NCI-H1694 (cell line): Measurements from ENCODE around the gene RABGAP1.
"Not testable (repeated sequence)": the region's sequence is repeated elsewhere in the genome, so short reads cannot be mapped to it uniquely, and the experiment has no call there.

ENCODE experiments used
- DNase-seq: peaks from one replicate; lab custom pipeline; 2025; lab: John Stamatoyannopoulos, UW

RABGAP1 gene

GRCh38 chr9:122940749-122941581 lies at the start of gene RABGAP1:
TSS of gene RABGAP1 (plus strand) at chr9:122941020. CDS start at chr9:122957060, 16,040 bp downstream.
- DNase-seq, result peak; percentile 95

DNA sequence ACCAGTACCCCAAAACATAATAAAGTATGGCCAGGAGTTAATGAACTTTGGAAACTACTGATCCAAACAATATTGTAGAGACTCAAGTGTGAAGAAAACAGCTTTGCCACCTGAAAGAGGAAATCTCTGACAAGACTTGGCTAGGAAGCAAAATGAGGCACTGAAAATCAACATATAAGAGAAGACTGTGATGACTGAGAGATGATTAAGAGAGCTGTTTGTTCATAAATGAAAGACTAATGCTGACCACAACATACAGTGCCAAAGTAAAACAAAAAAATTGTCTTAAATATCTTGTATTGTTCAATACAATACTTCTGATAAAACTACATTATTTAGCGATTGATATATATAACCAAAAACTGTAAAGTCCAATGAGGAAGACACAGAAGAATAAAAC lies 42.9 kb upstream of the RABGAP1 start:
- DNase-seq, result no peak

GRCh38 chr9:122900791-122901190 lies 40.0 kb upstream of the RABGAP1 start:
- no peak for DNase-seq

DNA sequence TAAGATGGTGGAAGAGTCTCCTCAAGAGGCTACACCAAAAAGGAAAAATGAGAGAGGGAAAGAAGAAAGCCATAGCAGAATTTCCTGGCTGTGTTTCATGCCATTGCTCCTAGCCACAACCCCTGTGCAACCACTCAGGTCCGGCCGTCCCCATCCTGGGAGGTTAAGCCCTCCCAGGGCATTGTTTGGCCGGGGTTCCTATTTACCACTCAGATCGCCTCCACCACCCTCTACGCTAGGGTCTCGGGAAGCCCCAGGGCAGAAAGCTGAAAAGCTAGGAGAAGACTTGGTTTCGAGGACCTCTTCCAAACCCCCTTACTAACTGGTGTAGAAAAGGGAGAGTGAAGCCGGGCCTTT lies 36.4 kb upstream of the RABGAP1 start:
- no peak for DNase-seq

DNA sequence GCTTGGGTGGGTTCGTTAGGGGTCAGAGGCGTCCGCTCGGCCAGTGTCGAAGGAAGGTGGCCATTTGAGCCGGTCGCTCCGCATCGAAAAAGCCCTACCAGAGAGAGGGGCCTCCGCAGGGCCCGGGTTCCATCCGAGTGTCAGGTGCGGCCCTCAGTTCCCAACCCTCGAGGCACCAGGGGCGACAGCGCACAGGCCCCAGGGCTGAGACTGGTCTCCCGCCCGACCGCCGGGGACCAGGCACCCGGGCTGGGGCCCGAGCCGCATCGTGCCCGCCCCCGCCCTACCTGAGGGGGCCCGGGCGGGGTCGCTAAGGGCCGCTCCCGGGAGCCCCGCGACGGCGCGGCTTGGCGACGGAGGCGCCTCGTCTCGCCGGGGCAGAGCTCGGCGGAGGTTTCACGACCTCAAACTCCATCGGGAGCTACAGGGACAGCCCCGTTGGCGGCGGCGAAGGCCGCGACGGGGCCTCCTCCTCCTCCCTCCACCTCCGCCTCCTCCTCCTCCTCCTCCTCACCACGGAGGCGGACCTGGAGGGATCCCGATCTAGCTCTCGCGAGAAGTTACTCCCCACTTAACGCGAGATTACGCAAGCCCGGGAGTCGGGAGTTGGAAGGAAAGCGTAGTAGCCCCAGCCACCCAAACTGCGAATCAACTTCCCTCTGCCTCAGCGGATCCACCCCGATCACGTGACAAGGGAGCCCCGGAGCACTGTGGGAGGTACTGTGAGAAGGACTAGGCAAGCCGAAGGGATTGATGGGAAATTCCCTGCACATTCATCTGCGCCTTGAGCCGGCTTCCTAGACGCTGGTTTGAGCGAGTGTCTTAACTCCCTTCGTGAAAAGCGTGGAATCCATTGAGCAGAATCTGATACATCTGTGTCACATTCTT lies 35.8 kb upstream of the RABGAP1 start, which contains the start of gene RC3H2:
Gene RC3H2, minus strand, starts transcription at position 537 of the 888 bp plus-strand sequence. CDS start 7,850 bp downstream, outside the sequence.
- DNase-seq, result peak; percentile 97

GRCh38 chr9:122906122-122906521 lies 34.7 kb upstream of the RABGAP1 start:
- DNase-seq, result not testable (repeated sequence)

- no peak for DNase-seq
Observed at GRCh38 chr9:122912671-122912963, 28.2 kb upstream of the RABGAP1 start.

GRCh38 chr9:122912964-122913673 lies 27.7 kb upstream of the RABGAP1 start, which contains the start of gene ZBTB6:
TSS of gene ZBTB6 (minus strand) at chr9:122913323. CDS start at chr9:122912072, 1,251 bp downstream.
- DNase-seq, result peak; percentile 84

- no peak for DNase-seq
Observed at GRCh38 chr9:122918310-122918709, 22.5 kb upstream of the RABGAP1 start.

DNA sequence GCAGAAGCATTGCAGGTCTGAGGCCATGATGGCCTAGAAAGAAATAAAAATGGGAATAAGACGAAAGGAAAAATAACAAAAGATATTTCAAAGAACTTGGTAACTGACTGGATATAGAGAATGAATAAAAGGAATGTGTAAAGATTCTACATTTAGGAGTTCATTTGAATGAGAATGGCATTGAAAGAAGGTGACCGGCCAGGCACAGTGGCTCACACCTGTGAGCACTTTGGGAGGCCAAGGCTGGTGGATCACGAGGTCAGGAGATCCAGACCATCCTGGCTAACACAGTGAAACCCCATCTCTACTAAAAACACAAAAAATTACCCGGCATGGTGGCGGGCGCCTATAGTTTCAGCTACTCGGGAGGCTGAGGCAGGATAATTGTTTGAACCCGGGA lies 18.1 kb upstream of the RABGAP1 start:
- DNase-seq, result no peak

DNA sequence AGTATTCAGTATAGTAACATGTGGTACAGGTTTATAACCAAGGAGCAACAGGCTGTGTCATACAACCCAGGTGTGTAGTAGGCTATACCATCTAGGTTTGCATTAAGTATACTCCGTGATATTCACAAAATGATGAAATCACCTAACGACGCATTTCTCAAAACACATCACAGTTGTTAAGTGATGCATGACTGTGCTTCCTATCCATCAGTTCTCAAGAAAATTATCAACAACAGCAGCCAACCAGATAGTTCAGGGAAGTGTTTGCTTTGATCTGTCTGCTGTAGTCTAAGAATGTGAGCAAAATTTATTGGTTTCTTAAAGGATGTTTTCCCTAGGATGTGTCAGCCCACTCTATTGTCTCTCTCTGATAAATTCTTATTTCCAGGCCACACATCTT lies 16.9 kb upstream of the RABGAP1 start:
- no peak for DNase-seq

DNA sequence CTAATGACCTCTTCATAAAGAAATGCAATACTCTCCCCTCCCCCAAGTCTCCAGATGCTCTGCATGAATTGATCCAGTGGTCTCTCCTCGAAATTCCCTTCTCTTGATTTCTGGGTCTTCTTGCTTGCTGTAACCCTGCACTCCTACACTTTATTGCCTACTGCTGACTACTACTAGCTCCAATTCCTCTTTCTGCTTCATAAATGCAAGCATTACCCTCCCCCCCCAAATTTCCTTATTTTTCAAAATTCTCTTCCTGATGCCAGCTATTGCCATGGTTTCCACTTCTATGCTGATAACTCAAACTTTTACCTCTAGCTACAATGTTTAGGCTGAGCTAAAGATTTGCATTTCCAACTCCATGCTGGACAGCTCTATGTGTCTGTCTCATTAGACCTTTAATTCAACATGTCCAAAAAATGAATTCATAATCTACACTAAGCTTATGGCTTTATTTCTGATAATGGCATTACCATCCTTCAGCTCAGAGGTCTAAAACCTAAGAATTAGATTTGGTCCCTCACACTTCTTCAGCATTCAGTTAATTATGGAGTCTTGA lies 10.9 kb upstream of the RABGAP1 start:
- DNase-seq, result no peak

DNA sequence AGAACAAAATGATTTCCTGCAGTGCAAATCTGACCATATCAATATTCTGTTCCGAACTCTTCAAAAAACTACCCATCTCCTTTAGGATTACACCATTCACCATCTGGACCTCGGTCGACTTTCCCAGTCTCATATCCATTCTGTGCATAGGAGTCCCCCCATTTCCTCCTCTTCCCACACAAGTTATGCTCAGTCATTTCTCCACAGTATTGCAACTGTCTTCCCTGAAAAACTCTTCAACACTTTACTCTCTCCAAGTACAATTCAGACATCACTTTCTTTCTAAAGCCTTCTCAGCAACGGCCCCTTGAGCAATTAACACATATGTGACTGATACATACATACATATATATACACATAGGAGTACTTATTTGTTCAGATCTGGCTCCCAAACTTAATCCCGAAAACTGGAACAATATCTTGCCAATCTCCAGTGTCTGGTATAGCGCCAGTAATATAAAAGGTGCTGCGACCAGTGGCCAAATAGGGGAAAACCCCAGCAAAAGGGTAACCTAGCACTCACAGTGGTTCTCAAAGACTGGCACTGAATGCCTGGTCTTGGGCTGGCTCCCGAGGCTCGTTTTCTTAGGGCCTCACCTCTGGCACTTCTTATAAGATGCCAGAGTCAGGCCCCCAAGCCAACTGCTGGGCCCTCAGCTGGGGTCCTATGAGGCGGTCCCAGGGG lies 10.1 kb upstream of the RABGAP1 start:
- no peak for DNase-seq

DNA sequence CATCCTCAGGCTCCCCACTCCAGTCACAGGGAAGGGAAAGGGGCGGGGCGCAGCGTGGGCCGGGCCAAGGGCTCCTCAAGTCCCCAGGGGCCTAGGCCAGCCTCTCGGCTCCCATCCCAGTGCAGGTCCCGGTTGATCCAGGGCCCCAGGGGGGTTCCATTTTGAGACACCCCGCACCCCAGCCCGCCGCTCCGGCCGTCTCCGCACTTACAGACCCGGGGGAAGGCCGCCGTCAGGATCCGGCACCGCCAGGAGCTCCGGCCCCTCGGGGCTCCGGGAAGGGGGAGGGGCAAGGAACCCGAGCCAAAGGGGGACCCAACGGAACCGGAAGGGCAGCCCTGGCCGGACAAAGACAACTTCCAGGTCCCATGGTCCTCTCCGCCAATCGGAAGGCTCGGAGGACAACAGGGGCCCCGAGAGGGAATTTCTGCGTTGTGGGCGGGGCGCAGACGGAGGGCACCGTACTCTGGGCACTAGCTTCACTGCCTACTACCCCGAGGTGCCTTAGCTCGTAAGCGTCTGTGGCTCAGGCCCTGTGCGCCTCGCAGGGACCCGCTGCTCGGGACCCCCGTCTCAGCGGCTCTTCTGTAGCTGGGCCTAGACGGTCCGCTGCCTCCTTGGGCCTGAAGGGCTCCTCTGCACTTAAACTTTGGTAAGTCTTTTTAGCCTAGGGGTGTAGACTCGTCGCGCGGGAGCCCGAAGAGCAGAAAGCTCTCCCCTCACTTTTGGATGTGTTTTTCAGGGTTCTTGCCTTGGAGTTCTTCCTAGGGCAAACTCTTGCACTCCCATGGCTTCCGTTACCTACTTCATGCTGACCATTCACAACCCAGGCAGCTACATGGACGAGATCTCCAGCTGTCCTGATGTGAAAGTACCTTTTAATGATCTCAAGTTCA lies 9.3 kb upstream of the RABGAP1 start, which contains the start of gene ZBTB26:
Gene ZBTB26, minus strand, starts transcription at position 287 of the 896 bp plus-strand sequence. CDS start 11,578 bp downstream, outside the sequence.
- DNase-seq, result peak; percentile 70

DNA sequence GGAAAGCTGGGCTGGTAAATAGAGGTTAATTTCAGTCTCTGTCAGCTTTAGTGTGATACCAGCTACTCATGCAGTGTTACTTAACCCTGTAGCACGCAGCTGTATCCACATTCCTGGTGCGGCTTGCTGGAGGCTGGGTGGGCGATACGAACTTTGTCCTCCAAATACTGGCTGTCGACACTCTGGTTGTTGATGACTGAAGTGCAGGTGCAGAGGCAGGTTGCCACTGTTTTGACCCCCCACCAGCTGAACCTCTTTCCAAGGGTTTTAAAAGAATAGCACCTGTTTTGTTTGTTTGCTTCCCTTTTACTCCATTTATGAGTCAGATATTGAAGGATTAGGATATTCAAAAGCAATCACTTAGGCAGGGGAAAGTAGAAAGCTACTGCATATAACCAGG lies 4.4 kb upstream of the RABGAP1 start:
- no peak for DNase-seq

DNA sequence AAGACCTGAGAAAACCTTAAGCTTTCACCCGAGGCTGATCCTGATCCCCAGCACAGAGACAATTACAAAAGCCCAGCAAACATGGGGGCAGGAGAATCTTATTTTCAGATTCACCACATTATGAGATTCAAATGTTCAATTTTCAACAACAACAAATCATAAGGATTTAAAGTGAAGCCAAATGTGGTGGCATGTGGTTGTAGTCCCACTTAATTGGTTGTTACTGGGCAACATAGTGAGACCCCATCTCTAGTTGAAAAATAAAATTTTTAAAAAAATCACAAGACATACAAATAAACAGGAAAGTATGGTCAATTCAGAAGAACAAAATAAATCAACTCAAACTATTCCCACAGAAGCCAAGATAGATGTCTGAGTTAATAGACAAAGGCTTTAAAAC lies 3.9 kb upstream of the RABGAP1 start:
- DNase-seq, result no peak

- DNase-seq, result no peak
Observed at GRCh38 chr9:122939601-122940000, 1.2 kb upstream of the RABGAP1 start.

GRCh38 chr9:122940454-122940748 lies 419 bp upstream of the RABGAP1 start:
- no peak for DNase-seq

DNA sequence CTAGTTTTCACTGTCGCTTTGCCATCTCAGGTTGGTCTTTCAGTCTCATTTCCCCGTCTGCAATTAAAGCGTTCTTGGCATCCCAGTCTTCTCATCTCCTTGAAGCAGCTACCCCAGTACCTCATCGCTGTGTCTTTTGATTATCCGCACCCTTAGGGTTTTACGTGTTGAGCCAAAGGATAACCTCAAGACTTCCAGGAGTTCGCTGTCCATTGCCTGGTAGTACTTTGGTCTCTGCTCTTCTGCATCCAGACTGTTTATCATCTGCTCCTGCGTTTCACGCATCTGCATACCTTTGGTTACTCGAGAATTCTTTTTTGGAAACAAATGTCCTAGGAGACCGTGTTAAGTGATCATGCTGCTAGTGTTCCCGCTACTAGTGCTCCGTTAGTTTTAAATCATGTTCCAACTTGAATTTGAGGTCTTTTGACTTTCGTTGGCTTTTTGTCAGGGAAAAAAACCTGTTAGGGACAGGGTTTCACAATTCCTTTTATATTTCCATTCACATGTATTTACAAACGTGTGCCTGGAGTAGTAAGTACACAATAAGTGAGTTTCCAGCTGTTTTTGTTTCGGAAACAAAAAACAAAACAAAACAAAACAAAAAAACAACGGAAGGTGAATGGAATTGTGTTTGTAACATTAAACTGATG lies 888 bp downstream of the RABGAP1 start:
- no peak for DNase-seq
